ENCODE results near the gene PLXDC1.

PLXDC1 gene

GRCh38 chr17:39077866-39078265, 73.6 kb downstream of the PLXDC1 start:
- Histone ChIP-seq H3K27me3 (ENCODE audit: insufficient read depth, poor library complexity, severe bottlenecking) (no peaks in the 10 kb centered on the region), H3K27ac (replicated peaks) (no peak overlapping the region), H3K4me3 (replicated peaks; ENCODE audit: insufficient read depth, low read length) (no peak overlapping the region)
- TF ChIP-seq REST (IDR thresholded peaks at IDR 0.05; ENCODE audit: insufficient replicate concordance, low read depth): no peak
- TF ChIP-seq CTCF (IDR thresholded peaks at IDR 0.05; ENCODE audit: insufficient read depth, low read length): no peak
- TF ChIP-seq SPI1 (IDR thresholded peaks at IDR 0.05; ENCODE audit: borderline replicate concordance, low read depth): no peak
- TF ChIP-seq POLR2AphosphoS5 (IDR thresholded peaks at IDR 0.05; ENCODE audit: low read depth): no peak
- no peak for TF ChIP-seq GABPA (IDR thresholded peaks at IDR 0.05; ENCODE audit: low read depth)
- no peak for DNase-seq (ENCODE audit: low read depth in 1 of 2, low spot score in 1 of 2)

- TF ChIP-seq POLR2AphosphoS5 (IDR thresholded peaks at IDR 0.05; ENCODE audit: low read depth) (no peak), CTCF (IDR thresholded peaks at IDR 0.05; ENCODE audit: insufficient read depth, low read length) (no peak), REST (IDR thresholded peaks at IDR 0.05; ENCODE audit: insufficient replicate concordance, low read depth) (no peak), GABPA (IDR thresholded peaks at IDR 0.05; ENCODE audit: low read depth) (no peak), SPI1 (IDR thresholded peaks at IDR 0.05; ENCODE audit: borderline replicate concordance, low read depth) (no peak)
- DNase-seq (ENCODE audit: low read depth in 1 of 2, low spot score in 1 of 2): no peak
These were observed 74.2 kb downstream of the PLXDC1 start for GRCh38 chr17:39077252-39077651.

GRCh38 chr17:39074676-39075075, 76.8 kb downstream of the PLXDC1 start:
- TF ChIP-seq GABPA (IDR thresholded peaks at IDR 0.05; ENCODE audit: low read depth) (no peak), CTCF (IDR thresholded peaks at IDR 0.05; ENCODE audit: insufficient read depth, low read length) (no peak), POLR2AphosphoS5 (IDR thresholded peaks at IDR 0.05; ENCODE audit: low read depth) (no peak), SPI1 (IDR thresholded peaks at IDR 0.05; ENCODE audit: borderline replicate concordance, low read depth) (no peak), REST (IDR thresholded peaks at IDR 0.05; ENCODE audit: insufficient replicate concordance, low read depth) (no peak)
- Histone ChIP-seq H3K4me3 (replicated peaks; ENCODE audit: insufficient read depth, low read length) (no peak overlapping the region), H3K27me3 (ENCODE audit: insufficient read depth, poor library complexity, severe bottlenecking) (no peaks in the 10 kb centered on the region), H3K27ac (replicated peaks) (no peak overlapping the region)
- no peak for DNase-seq (ENCODE audit: low read depth in 1 of 2, low spot score in 1 of 2)

More at GRCh38 chr17:39077252-39077651, 74.2 kb downstream of the PLXDC1 start:
- no peaks in the 10 kb centered on the region for H3K27me3 ChIP-seq (ENCODE audit: insufficient read depth, poor library complexity, severe bottlenecking)
- no peak overlapping the region for H3K4me3 ChIP-seq (replicated peaks; ENCODE audit: insufficient read depth, low read length)
- H3K27ac ChIP-seq (replicated peaks): no peak overlapping the region
